IgD-negative memory B cell (primary cell): ENCODE results near the gene ADAM23. TPM values are rescaled to one million over a fixed set of nuclear protein-coding genes. Genes with fewer than 3 reads are reported as not detected.
A peak's percentile ranks its signal among the peaks of the same experiment; 100 is the strongest.

Experiments
- H3K27ac Mint-ChIP-seq, 3 donors: one replicate each; pipeline ENCODE4 v1.8.0; 2020 to 2022; ENCODE audit warnings: mild to moderate bottlenecking in 3 of 3, mixed read lengths in 3 of 3, moderate library complexity in 1 of 3
- H3K27me3 Mint-ChIP-seq: one replicate; pipeline ENCODE4 v1.8.0; 2021; ENCODE audit warnings: mixed read lengths
- H3K36me3 Mint-ChIP-seq: one replicate; pipeline ENCODE4 v1.8.0; 2020; ENCODE audit warnings: mild to moderate bottlenecking, mixed read lengths
- H3K4me1 Mint-ChIP-seq, 3 donors: one replicate each; pipeline ENCODE4 v1.8.0; 2020 to 2022; ENCODE audit warnings: mixed read lengths in 3 of 3, mild to moderate bottlenecking in 1 of 3
- H3K4me3 Mint-ChIP-seq, 4 donors: one replicate each; pipeline ENCODE4 v1.8.0; 2020 to 2022; ENCODE audit warnings: mild to moderate bottlenecking in 4 of 4, mixed read lengths in 4 of 4, moderate library complexity in 3 of 4
- H3K9me3 Mint-ChIP-seq, 3 donors: one replicate each; pipeline ENCODE4 v1.8.0; 2020 to 2021; ENCODE audit warnings: mixed read lengths in 3 of 3, mild to moderate bottlenecking in 1 of 3
- polyA plus RNA-seq: library from polyadenylated mRNA; unstranded; fragments of 300-500 nt; fragmentation: Illumina TruSeq; gene quantifications from one replicate; pipeline ENCODE4 v1.2.3, GENCODE V29; 2021

Gene ADAM23
- polyA plus RNA-seq, 1 donor from 2014 or later: not detected

DNA sequence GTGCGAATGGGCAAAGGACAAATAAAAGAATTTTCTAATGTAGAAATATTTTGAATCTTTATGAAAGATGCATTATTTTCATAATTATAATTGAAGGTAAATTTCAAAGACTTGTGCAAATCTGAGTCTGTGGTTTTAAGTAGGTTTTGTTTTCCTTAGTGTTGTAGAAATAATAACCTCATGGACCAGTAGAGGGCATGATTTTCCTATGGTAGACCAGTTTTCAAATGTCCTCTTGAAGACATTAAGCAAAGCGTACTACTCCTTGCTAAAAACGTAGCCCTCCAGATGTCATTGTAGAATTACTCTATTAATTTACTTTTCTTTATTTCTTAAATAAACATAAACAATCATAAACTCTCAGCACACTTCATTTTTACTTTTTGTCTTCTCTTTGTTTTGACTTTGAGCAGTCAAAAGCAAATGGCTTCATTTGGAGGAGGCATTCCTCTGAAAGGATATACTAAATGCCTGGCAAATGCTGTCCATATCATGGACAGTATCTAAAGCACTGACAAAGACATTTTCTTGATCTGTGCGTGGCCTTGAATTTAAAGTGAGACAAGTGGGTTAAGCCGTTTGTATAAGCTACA lies 113.1 kb downstream of the ADAM23 start:
- H3K4me3 Mint-ChIP-seq: no peak overlapping the region
- H3K27ac Mint-ChIP-seq: no peak overlapping the region
- peaks cover 3% of the 10 kb centered on the region for H3K27me3 Mint-ChIP-seq
- H3K4me1 Mint-ChIP-seq: no peaks in the 10 kb centered on the region
- no peaks in the 10 kb centered on the region for H3K9me3 Mint-ChIP-seq
- H3K36me3 Mint-ChIP-seq: peaks cover 1% of the 10 kb centered on the region

DNA sequence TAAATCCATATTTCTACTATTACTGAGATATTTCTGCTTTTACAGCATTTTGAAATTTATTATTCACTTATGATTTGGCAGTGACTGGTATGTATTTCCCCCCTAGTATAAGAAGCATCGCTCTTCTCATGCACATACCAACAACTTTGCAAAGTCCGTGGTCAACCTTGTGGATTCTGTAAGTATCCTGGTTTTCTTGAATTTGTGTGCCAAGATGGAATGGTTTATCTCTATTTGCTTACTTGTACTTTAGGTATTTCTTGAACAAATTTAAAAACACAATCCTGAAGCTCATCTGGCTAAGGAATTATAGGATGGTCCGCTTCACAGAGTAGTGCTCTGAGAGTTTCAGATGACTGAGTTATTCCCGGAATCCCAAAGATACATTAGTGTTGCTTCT lies 114.0 kb downstream of the ADAM23 start:
- Mint-ChIP-seq H3K36me3 (no peaks in the 10 kb centered on the region), H3K27ac (no peak overlapping the region), H3K27me3 (peaks cover 3% of the 10 kb centered on the region), H3K9me3 (no peaks in the 10 kb centered on the region), H3K4me1 (no peaks in the 10 kb centered on the region), H3K4me3 (no peak overlapping the region)

DNA sequence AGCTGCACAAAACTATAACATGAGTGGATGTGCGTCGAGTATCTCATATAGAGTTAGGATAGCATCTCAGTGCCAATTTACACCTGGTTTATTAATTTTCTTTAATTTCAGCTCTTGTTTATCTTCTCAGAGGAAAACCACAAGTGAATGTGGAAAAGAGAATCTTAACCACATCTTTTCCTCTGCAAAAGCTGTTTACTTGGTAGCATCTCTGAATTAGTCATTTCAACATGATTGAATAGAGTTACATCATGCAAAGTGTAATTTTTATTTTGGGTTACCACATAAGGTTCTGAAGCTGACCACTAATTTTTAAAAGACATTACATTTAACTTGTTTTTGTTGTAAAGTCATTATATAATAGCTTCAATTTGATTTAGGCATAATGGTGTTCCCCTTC lies 115.2 kb downstream of the ADAM23 start:
- Mint-ChIP-seq H3K27ac (no peak overlapping the region), H3K36me3 (no peaks in the 10 kb centered on the region), H3K9me3 (no peaks in the 10 kb centered on the region), H3K27me3 (peaks cover 3% of the 10 kb centered on the region), H3K4me1 (no peaks in the 10 kb centered on the region), H3K4me3 (no peak overlapping the region)

DNA sequence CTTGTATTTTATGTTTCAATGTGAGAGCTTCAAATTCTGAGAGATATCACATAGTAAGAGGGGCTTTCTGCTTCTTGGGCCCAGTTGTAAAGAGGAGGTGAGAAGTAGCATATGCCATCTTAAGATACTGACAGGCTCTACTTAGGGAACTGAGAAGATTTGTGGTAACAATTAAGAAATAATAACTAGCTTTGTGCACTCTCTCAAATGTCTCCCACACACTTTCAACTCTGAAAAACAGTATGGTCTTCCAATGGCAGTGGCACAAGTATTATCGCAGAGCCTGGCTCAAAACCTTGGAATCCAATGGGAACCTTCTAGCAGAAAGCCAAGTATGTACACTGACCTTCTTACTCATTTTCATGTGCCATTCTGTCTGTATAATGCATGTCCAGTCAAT lies 118.6 kb downstream of the ADAM23 start:
- Mint-ChIP-seq H3K9me3 (no peaks in the 10 kb centered on the region), H3K4me3 (no peak overlapping the region), H3K27me3 (peaks cover 4% of the 10 kb centered on the region)

GRCh38 chr2:206562375-206562774 lies 119.0 kb downstream of the ADAM23 start:
- Mint-ChIP-seq H3K27ac (no peak overlapping the region), H3K27me3 (peaks cover 4% of the 10 kb centered on the region), H3K4me1 (no peaks in the 10 kb centered on the region), H3K9me3 (no peaks in the 10 kb centered on the region), H3K36me3 (no peaks in the 10 kb centered on the region), H3K4me3 (no peak overlapping the region)

More for the DNA sequence above, 118.6 kb downstream of the ADAM23 start:
- Mint-ChIP-seq H3K27ac (no peak overlapping the region), H3K4me1 (no peaks in the 10 kb centered on the region), H3K36me3 (no peaks in the 10 kb centered on the region)

- H3K4me3 Mint-ChIP-seq: no peak overlapping the region
- no peaks in the 10 kb centered on the region for H3K4me1 Mint-ChIP-seq
- no peak overlapping the region for H3K27ac Mint-ChIP-seq
- H3K36me3 Mint-ChIP-seq: no peaks in the 10 kb centered on the region
- no peaks in the 10 kb centered on the region for H3K9me3 Mint-ChIP-seq
- H3K27me3 Mint-ChIP-seq: peaks cover 4% of the 10 kb centered on the region
Measured at GRCh38 chr2:206563374-206563773, 120.0 kb downstream of the ADAM23 start.

DNA sequence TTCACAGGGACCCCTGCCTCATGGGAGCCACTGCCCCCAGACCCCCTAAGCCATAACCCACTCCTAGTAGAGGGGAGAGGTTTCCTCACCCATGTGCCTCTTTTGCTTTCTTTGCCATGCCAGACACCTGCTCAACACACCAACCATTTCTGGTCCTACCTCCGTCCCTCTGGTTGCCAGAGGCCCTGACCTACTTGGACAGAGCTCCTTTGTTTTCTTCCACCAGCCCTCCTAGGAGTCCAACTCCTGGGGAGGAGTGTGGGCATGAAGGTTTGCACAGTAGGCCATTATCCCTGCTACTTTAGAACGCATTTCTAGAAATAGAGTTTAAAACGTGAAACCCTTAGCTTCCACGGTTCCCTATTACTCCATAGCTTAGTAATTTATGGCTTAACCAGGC lies 122.3 kb downstream of the ADAM23 start:
- no peak overlapping the region for H3K27ac Mint-ChIP-seq
- peaks cover 4% of the 10 kb centered on the region for H3K27me3 Mint-ChIP-seq
- no peaks in the 10 kb centered on the region for H3K36me3 Mint-ChIP-seq
- H3K9me3 Mint-ChIP-seq: no peaks in the 10 kb centered on the region
- no peaks in the 10 kb centered on the region for H3K4me1 Mint-ChIP-seq
- no peak overlapping the region for H3K4me3 Mint-ChIP-seq

- Mint-ChIP-seq H3K27me3 (no peaks in the 10 kb centered on the region), H3K36me3 (no peaks in the 10 kb centered on the region), H3K27ac (no peak overlapping the region), H3K4me3 (no peak overlapping the region), H3K4me1 (no peaks in the 10 kb centered on the region), H3K9me3 (no peaks in the 10 kb centered on the region)
Measured at GRCh38 chr2:206569470-206569869, 126.1 kb downstream of the ADAM23 start.

GRCh38 chr2:206570199-206570598 lies 126.9 kb downstream of the ADAM23 start:
- no peaks in the 10 kb centered on the region for H3K4me1 Mint-ChIP-seq
- H3K27me3 Mint-ChIP-seq: no peaks in the 10 kb centered on the region
- H3K9me3 Mint-ChIP-seq: no peaks in the 10 kb centered on the region
- no peak overlapping the region for H3K27ac Mint-ChIP-seq
- H3K4me3 Mint-ChIP-seq: no peak overlapping the region
- H3K36me3 Mint-ChIP-seq: no peaks in the 10 kb centered on the region

GRCh38 chr2:206572725-206573124 lies 129.4 kb downstream of the ADAM23 start:
- Mint-ChIP-seq H3K9me3 (no peaks in the 10 kb centered on the region), H3K4me3 (no peak overlapping the region), H3K36me3 (no peaks in the 10 kb centered on the region), H3K4me1 (no peaks in the 10 kb centered on the region), H3K27me3 (no peaks in the 10 kb centered on the region), H3K27ac (no peak overlapping the region)

GRCh38 chr2:206573793-206574192 lies 130.5 kb downstream of the ADAM23 start:
- H3K4me3 Mint-ChIP-seq: no peak overlapping the region
- H3K4me1 Mint-ChIP-seq: no peaks in the 10 kb centered on the region

DNA sequence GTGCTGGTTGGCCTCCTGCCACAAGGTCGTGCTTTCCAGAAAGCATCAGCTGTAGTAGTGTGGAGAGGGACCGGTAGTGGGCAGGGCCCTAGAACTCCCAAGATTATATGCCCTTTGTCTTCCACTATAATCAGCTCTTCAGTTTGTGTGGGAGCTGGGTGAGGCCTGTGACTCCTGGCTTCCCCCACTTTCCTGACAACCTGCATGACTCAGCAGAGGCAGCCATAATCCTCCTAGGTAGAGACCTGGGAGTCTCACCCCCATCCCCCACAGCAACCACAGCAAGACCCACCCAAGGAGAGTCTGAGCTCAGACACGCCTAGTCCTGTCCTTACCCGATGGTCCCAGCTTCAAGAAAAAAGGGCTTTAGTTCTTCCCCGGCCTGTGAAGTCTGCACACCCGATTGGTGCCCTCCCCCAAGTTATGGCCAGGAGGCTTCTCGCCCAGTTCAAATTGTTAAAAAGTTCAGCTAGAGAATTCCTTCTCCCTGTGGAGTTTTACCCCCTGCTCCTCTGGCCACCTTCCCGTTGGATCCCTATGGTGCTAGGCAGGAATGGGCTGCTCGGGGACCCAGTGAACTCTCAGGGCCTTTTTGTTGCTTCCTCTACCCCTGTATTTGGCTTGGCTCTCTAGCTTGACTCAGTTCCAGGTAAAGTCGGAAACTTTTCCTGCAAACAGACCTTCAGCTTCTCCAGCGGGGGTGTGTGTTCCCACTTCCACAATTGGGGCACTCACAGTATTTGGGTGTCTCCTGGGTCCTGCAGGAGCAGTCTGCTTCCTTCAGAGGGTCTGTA lies 141.2 kb downstream of the ADAM23 start:
- Mint-ChIP-seq H3K9me3 (peaks cover 1 to 7% (median 3%) of the 10 kb centered on the region in 3 donors), H3K36me3 (no peaks in the 10 kb centered on the region), H3K27me3 (peaks cover 8% of the 10 kb centered on the region), H3K4me3 (no peak overlapping the region), H3K4me1 (no peaks in the 10 kb centered on the region), H3K27ac (peak overlapping the region in 1 of 3 donors; percentile 57)

More at GRCh38 chr2:206573793-206574192, 130.5 kb downstream of the ADAM23 start:
- Mint-ChIP-seq H3K27ac (no peak overlapping the region), H3K9me3 (peaks cover 0 to 6% (median 5%) of the 10 kb centered on the region in 3 donors), H3K27me3 (no peaks in the 10 kb centered on the region), H3K36me3 (no peaks in the 10 kb centered on the region)

DNA sequence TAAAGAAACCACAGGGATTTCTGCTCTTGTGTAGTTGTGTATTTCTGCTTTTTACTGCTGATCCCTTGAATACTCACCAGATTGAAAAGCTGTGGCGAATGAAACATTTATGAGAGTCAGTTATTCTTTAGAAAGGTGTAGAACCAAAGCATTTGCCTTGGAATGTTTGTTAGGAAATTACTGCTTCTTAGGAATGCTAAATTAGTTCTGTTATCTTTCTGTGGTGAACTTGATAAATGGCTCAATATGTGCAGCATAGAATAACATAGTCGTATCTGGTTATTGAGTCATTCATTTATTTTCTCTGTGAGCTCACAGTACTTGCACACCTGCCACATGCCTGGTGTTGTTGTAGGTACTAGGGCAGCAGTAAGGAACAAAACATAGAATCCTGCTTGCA lies 142.0 kb downstream of the ADAM23 start:
- H3K4me3 Mint-ChIP-seq: no peak overlapping the region
- no peaks in the 10 kb centered on the region for H3K4me1 Mint-ChIP-seq
- H3K27me3 Mint-ChIP-seq: peaks cover 7% of the 10 kb centered on the region
- peaks cover 0 to 7% (median 0%) of the 10 kb centered on the region in 3 donors for H3K9me3 Mint-ChIP-seq
- H3K27ac Mint-ChIP-seq: no peak overlapping the region
- H3K36me3 Mint-ChIP-seq: no peaks in the 10 kb centered on the region

DNA sequence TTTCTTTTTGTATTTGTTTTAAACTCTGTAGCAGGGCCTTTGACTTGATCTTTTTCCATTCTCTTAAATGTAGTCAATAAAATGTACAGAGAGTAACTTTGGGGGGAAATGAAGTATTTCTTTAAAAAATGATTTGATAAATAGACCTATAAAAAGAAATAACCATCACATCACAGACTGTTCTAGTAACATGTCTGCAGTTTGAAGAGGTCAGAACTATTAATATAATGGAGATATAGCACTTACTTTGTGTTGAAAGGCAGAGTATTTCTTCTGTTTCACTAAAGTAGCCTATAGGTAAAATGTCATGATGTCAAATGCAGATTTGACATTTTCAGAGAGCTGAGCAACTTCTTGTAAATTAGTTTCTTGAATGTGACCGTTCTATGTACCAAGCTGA lies 143.3 kb downstream of the ADAM23 start:
- Mint-ChIP-seq H3K4me3 (no peak overlapping the region), H3K9me3 (peaks cover 0 to 1% (median 0%) of the 10 kb centered on the region in 3 donors), H3K36me3 (no peaks in the 10 kb centered on the region), H3K27ac (no peak overlapping the region), H3K4me1 (no peaks in the 10 kb centered on the region), H3K27me3 (peaks cover 7% of the 10 kb centered on the region)

- Mint-ChIP-seq H3K36me3 (no peaks in the 10 kb centered on the region), H3K27me3 (no peaks in the 10 kb centered on the region), H3K9me3 (no peaks in the 10 kb centered on the region), H3K27ac (no peak overlapping the region), H3K4me1 (no peaks in the 10 kb centered on the region), H3K4me3 (no peak overlapping the region)
Measured at GRCh38 chr2:206597717-206598218, 154.4 kb downstream of the ADAM23 start.

DNA sequence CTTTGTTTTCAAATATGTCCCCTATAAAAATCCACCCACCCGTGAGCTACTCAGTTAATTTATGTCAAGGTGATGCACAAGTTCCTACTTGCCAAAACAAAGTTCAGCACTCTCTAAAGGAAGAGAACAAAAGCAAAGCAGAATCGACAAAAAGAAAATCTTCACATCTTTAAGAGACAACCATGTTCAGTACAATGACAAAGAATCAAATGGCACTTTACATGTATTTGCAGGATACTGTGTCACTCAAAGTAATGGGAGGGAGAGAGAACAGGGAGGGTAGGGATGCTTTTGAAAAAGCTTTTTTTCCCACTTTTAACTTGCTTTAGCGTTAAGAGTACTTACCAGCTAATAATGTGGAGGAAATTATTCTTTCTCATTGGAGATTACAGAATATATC lies 159.9 kb downstream of the ADAM23 start:
- no peaks in the 10 kb centered on the region for H3K4me1 Mint-ChIP-seq
- peaks cover 1% of the 10 kb centered on the region for H3K27me3 Mint-ChIP-seq
- H3K27ac Mint-ChIP-seq: no peak overlapping the region
- H3K4me3 Mint-ChIP-seq: no peak overlapping the region
- no peaks in the 10 kb centered on the region for H3K9me3 Mint-ChIP-seq
- H3K36me3 Mint-ChIP-seq: no peaks in the 10 kb centered on the region
